CD8-positive, alpha-beta memory T cell (primary cell): ENCODE measurements around the gene CALML5. TPM values are rescaled to one million over a fixed set of nuclear protein-coding genes. Genes with fewer than 3 reads are reported as not detected.

Experiments used
- CTCF ChIA-PET: fragments of 350-600 bp; sonication (Branson Sonifier 250); formaldehyde crosslinking; loops from one replicate; lab custom pipeline; 2021; ENCODE audit warnings: antibody characterized with exemption; lab: Charles Lee
- POLR2A ChIA-PET: fragments of 350-600 bp; sonication (Branson Sonifier 250); formaldehyde crosslinking; loops from one replicate; lab custom pipeline; 2021; ENCODE audit warnings: antibody characterized with exemption; lab: Charles Lee
- DNase-seq, 5 donors: peaks; one replicate each; pipeline versions ENCODE4 v3.0.0 to v3.0.0-alpha.2; 2020 to 2022; ENCODE audit warnings: mixed read lengths in 1 of 5
- H3K27ac ChIP-seq: one replicate; pipeline ENCODE4 v1.7.0; 2013; ENCODE audit warnings: low read depth, mild to moderate bottlenecking, low read length, moderate library complexity
- H3K27me3 ChIP-seq: 2 replicates; pipeline ENCODE4 v1.7.0; 2013; ENCODE audit warnings: low read length, mild to moderate bottlenecking; ENCODE audit not compliant: insufficient read depth, poor library complexity, severe bottlenecking
- H3K36me3 ChIP-seq: 2 replicates; pipeline ENCODE4 v1.7.0; 2013; ENCODE audit warnings: mild to moderate bottlenecking, low read length, moderate library complexity; ENCODE audit not compliant: insufficient read depth
- H3K4me1 ChIP-seq: 2 replicates; pipeline ENCODE4 v1.7.0; 2013; ENCODE audit warnings: mild to moderate bottlenecking, low read length, moderate library complexity; ENCODE audit not compliant: insufficient read depth
- H3K4me3 ChIP-seq: 2 replicates; pipeline ENCODE4 v1.7.0; 2013; ENCODE audit warnings: mild to moderate bottlenecking, low read length
- H3K9me3 ChIP-seq: 2 replicates; pipeline ENCODE4 v1.7.0; 2013; ENCODE audit warnings: mild to moderate bottlenecking, low read length
- H3K27ac Mint-ChIP-seq, 8 donors: one replicate each; pipeline ENCODE4 v1.8.0; 2020 to 2021; ENCODE audit warnings: mixed read lengths in 8 of 8, mild to moderate bottlenecking in 6 of 8, inconsistent platforms in 3 of 8, moderate library complexity in 3 of 8
- H3K27me3 Mint-ChIP-seq, 2 donors: one replicate each; pipeline ENCODE4 v1.8.0; 2020 to 2021; ENCODE audit warnings: mixed read lengths in 2 of 2, mild to moderate bottlenecking in 1 of 2, moderate library complexity in 1 of 2
- H3K36me3 Mint-ChIP-seq, 3 donors: one replicate each; pipeline ENCODE4 v1.8.0; 2020 to 2021; ENCODE audit warnings: mixed read lengths in 3 of 3, inconsistent platforms in 1 of 3, mild to moderate bottlenecking in 1 of 3
- H3K4me1 Mint-ChIP-seq, 3 donors: one replicate each; pipeline ENCODE4 v1.8.0; 2020 to 2021; ENCODE audit warnings: mixed read lengths in 3 of 3, inconsistent platforms in 1 of 3, mild to moderate bottlenecking in 1 of 3
- H3K4me3 Mint-ChIP-seq, 7 donors: one replicate each; pipeline ENCODE4 v1.8.0; 2020 to 2021; ENCODE audit warnings: mixed read lengths in 7 of 7, mild to moderate bottlenecking in 6 of 7, moderate library complexity in 4 of 7, inconsistent platforms in 2 of 7
- H3K9me3 Mint-ChIP-seq, 5 donors: one replicate each; pipeline ENCODE4 v1.8.0; 2020 to 2022; ENCODE audit warnings: mixed read lengths in 5 of 5, mild to moderate bottlenecking in 3 of 5, moderate library complexity in 2 of 5, inconsistent platforms in 1 of 5
- polyA plus RNA-seq: library from polyadenylated mRNA; unstranded; fragments of 300-500 nt; fragmentation: Illumina TruSeq; gene quantifications from one replicate; pipeline ENCODE4 v1.2.3, GENCODE V29; 2021
- total RNA-seq, 2 experiments: library from RNA; stranded (reverse); gene quantifications; one replicate each; pipeline ENCODE4 v1.2.3, GENCODE V29; 2021

Gene CALML5
- total and polyA plus RNA-seq, 3 experiments from 2014 or later, result not detected

GRCh38 chr10:5524641-5525560 is 25.5 kb upstream of the CALML5 start, which contains the start of gene CALML3:
Gene CALML3, plus strand, starts transcription at chr10:5524961. Its CDS starts 125 bp downstream, at chr10:5525086.
- no peaks in the 10 kb centered on the region for H3K9me3 Mint-ChIP-seq
- DNase-seq, result no peak
- H3K4me1 Mint-ChIP-seq, result no peaks in the 10 kb centered on the region
- H3K27ac Mint-ChIP-seq, result peak within 1 kb of the TSS in 1 of 8 donors; percentile 52
- ChIA-PET POLR2A (no interaction called here), CTCF (no interaction called here)
- H3K27me3 ChIP-seq, result no peaks in the 10 kb centered on the region
- H3K4me1 ChIP-seq, result no peaks in the 10 kb centered on the region
- peak within 1 kb of the TSS in 1 of 7 donors; percentile 65 for H3K4me3 Mint-ChIP-seq
- no peak within 1 kb of the TSS for H3K4me3 ChIP-seq
- H3K36me3 Mint-ChIP-seq, result no peaks in the 10 kb centered on the region
- no peaks in the 10 kb centered on the region for H3K36me3 ChIP-seq
- H3K27ac ChIP-seq, result no peak within 1 kb of the TSS
- peaks cover 6 to 21% of the 10 kb centered on the region in 2 donors for H3K27me3 Mint-ChIP-seq
- no peaks in the 10 kb centered on the region for H3K9me3 ChIP-seq

- Mint-ChIP-seq H3K27ac (peak overlapping the region in 1 of 8 donors; percentile 52), H3K4me1 (no peaks in the 10 kb centered on the region), H3K9me3 (peaks cover 0 to 3% (median 0%) of the 10 kb centered on the region in 5 donors), H3K36me3 (no peaks in the 10 kb centered on the region), H3K27me3 (peaks cover 6 to 16% of the 10 kb centered on the region in 2 donors), H3K4me3 (peak overlapping the region in 1 of 7 donors; percentile 65)
- no peaks in the 10 kb centered on the region for H3K27me3 ChIP-seq
- H3K36me3 ChIP-seq, result no peaks in the 10 kb centered on the region
- H3K9me3 ChIP-seq, result no peaks in the 10 kb centered on the region
- ChIA-PET CTCF (no interaction called here), POLR2A (no interaction called here)
- DNase-seq, result no peak
- no peaks in the 10 kb centered on the region for H3K4me1 ChIP-seq
- no peak overlapping the region for H3K4me3 ChIP-seq
- H3K27ac ChIP-seq, result no peak overlapping the region
Measured at GRCh38 chr10:5523796-5524574, 24.6 kb upstream of the CALML5 start.

- H3K9me3 ChIP-seq, result no peaks in the 10 kb centered on the region
- Mint-ChIP-seq H3K9me3 (peaks cover 0 to 6% (median 0%) of the 10 kb centered on the region in 5 donors), H3K27ac (no peak overlapping the region), H3K4me1 (no peaks in the 10 kb centered on the region), H3K4me3 (no peak overlapping the region), H3K36me3 (no peaks in the 10 kb centered on the region), H3K27me3 (peaks cover 6 to 14% of the 10 kb centered on the region in 2 donors)
- ChIA-PET POLR2A (no interaction called here), CTCF (no interaction called here)
- no peak overlapping the region for H3K27ac ChIP-seq
- H3K36me3 ChIP-seq, result no peaks in the 10 kb centered on the region
- no peaks in the 10 kb centered on the region for H3K27me3 ChIP-seq
- no peak overlapping the region for H3K4me3 ChIP-seq
- H3K4me1 ChIP-seq, result no peaks in the 10 kb centered on the region
- no peak for DNase-seq
Measured at GRCh38 chr10:5522913-5523560, 23.7 kb upstream of the CALML5 start.

DNA sequence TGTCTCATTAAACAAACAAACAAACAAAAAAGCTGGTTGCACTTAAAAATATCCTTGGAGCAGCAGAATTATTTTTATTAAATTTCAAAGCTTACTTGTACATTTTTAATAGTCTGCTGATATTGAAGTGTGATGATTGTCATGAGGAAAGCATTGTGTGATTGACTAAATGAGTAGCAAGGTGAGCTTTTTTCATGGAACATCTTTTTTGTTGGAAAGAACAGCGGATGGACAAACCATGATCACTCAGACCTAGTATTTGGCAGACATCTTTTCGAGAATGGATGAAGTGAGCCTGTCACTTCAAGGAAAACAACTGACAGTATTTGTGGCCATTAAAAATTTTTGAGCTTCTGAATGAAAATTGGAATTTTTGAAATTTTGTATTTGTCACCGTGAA is 19.7 kb upstream of the CALML5 start:
- H3K27ac ChIP-seq, result no peak overlapping the region
- POLR2A ChIA-PET, result no interaction called here
- no peak overlapping the region for H3K4me3 Mint-ChIP-seq
- H3K4me1 ChIP-seq, result no peaks in the 10 kb centered on the region
- CTCF ChIA-PET, result no interaction called here
- no peaks in the 10 kb centered on the region for H3K36me3 Mint-ChIP-seq
- H3K9me3 ChIP-seq, result no peaks in the 10 kb centered on the region
- H3K27me3 Mint-ChIP-seq, result peaks cover 11 to 15% of the 10 kb centered on the region in 2 donors
- DNase-seq, result no peak
- H3K9me3 Mint-ChIP-seq, result peaks cover 0 to 7% (median 0%) of the 10 kb centered on the region in 5 donors
- no peak overlapping the region for H3K27ac Mint-ChIP-seq
- H3K36me3 ChIP-seq, result no peaks in the 10 kb centered on the region
- no peaks in the 10 kb centered on the region for H3K4me1 Mint-ChIP-seq
- H3K27me3 ChIP-seq, result no peaks in the 10 kb centered on the region
- no peak overlapping the region for H3K4me3 ChIP-seq

GRCh38 chr10:5518143-5518542 is 18.8 kb upstream of the CALML5 start:
- Histone ChIP-seq H3K4me1 (no peaks in the 10 kb centered on the region), H3K9me3 (no peaks in the 10 kb centered on the region), H3K4me3 (no peak overlapping the region), H3K27ac (no peak overlapping the region), H3K36me3 (no peaks in the 10 kb centered on the region), H3K27me3 (no peaks in the 10 kb centered on the region)
- POLR2A ChIA-PET, result no interaction called here
- H3K4me3 Mint-ChIP-seq, result no peak overlapping the region
- no peak for DNase-seq
- H3K27me3 Mint-ChIP-seq, result peaks cover 9% of the 10 kb centered on the region in 2 donors
- no peaks in the 10 kb centered on the region for H3K36me3 Mint-ChIP-seq
- peaks cover 0 to 7% (median 0%) of the 10 kb centered on the region in 5 donors for H3K9me3 Mint-ChIP-seq
- H3K27ac Mint-ChIP-seq, result no peak overlapping the region
- peaks cover 0 to 4% (median 3%) of the 10 kb centered on the region in 3 donors for H3K4me1 Mint-ChIP-seq
- CTCF ChIA-PET, result no interaction called here

GRCh38 chr10:5517546-5517945 is 18.2 kb upstream of the CALML5 start:
- Mint-ChIP-seq H3K4me3 (no peak overlapping the region), H3K4me1 (peaks cover 0 to 5% (median 4%) of the 10 kb centered on the region in 3 donors), H3K9me3 (peaks cover 0 to 7% (median 0%) of the 10 kb centered on the region in 5 donors), H3K27me3 (peaks cover 7 to 9% of the 10 kb centered on the region in 2 donors), H3K27ac (no peak overlapping the region), H3K36me3 (no peaks in the 10 kb centered on the region)
- POLR2A ChIA-PET, result no interaction called here
- CTCF ChIA-PET, result no interaction called here
- no peaks in the 10 kb centered on the region for H3K9me3 ChIP-seq
- no peak overlapping the region for H3K4me3 ChIP-seq
- H3K36me3 ChIP-seq, result no peaks in the 10 kb centered on the region
- H3K27ac ChIP-seq, result no peak overlapping the region
- H3K4me1 ChIP-seq, result peaks cover 4% of the 10 kb centered on the region
- H3K27me3 ChIP-seq, result no peaks in the 10 kb centered on the region
- DNase-seq, result no peak

GRCh38 chr10:5515948-5516761 is 16.8 kb upstream of the CALML5 start:
- ChIA-PET CTCF (no interaction called here), POLR2A (no interaction called here)
- no peak overlapping the region for H3K27ac Mint-ChIP-seq
- peaks cover 5 to 9% of the 10 kb centered on the region in 2 donors for H3K27me3 Mint-ChIP-seq
- no peak overlapping the region for H3K4me3 ChIP-seq
- peaks cover 0 to 5% (median 4%) of the 10 kb centered on the region in 3 donors for H3K4me1 Mint-ChIP-seq
- H3K4me1 ChIP-seq, result peaks cover 4% of the 10 kb centered on the region
- H3K9me3 Mint-ChIP-seq, result peaks cover 0 to 7% (median 0%) of the 10 kb centered on the region in 5 donors
- DNase-seq, result no peak
- H3K36me3 ChIP-seq, result no peaks in the 10 kb centered on the region
- no peaks in the 10 kb centered on the region for H3K9me3 ChIP-seq
- H3K36me3 Mint-ChIP-seq, result no peaks in the 10 kb centered on the region
- H3K4me3 Mint-ChIP-seq, result no peak overlapping the region
- no peaks in the 10 kb centered on the region for H3K27me3 ChIP-seq
- H3K27ac ChIP-seq, result no peak overlapping the region
